H54 (cell line): ENCODE data around the gene COA4.

Experiments
- DNase-seq: peaks from one replicate; pipeline ENCODE4 v3.0.0; 2011; ENCODE audit warnings: low spot score, mixed read lengths; ENCODE audit not compliant: insufficient read length
- FAIRE-seq: peaks from 3 replicates; lab custom pipeline; 2011; peaks lifted over from hg19 to GRCh38; lab: Jason Lieb, UNC
- POLR2A ChIP-seq: IDR thresholded peaks from 2 replicates; pipeline ENCODE4 v1.6.1; 2011; ENCODE audit warnings: low read depth, mild to moderate bottlenecking, low read length

Gene COA4

GRCh38 chr11:73839123-73839457, 37.6 kb downstream of the COA4 start:
- TF ChIP-seq POLR2A, result no peak
- FAIRE-seq (no peak), DNase-seq (no peak)

GRCh38 chr11:73838443-73839122, 38.1 kb downstream of the COA4 start:
- DNase-seq (peak; percentile 8), FAIRE-seq (no peak)
- no peak for TF ChIP-seq POLR2A

- FAIRE-seq (no peak), DNase-seq (no peak)
- TF ChIP-seq POLR2A, result no peak
These were observed 43.6 kb downstream of the COA4 start for GRCh38 chr11:73833067-73833466.

- no peak for DNase-seq
- no peak for FAIRE-seq
- no peak for TF ChIP-seq POLR2A
These were observed 46.4 kb downstream of the COA4 start for GRCh38 chr11:73830261-73830660.
